Activated CD4-positive, alpha-beta T cell treated with anti-CD3 and anti-CD28 coated beads, Interleukin-2, amount 10 ng/mL, durations not matched to agents 7 days and 5 days (primary cell): Measurements from ENCODE around the gene RANBP10. TPM values are rescaled to one million over a fixed set of nuclear protein-coding genes. Genes with fewer than 3 reads are reported as not detected.

Experiments
- CTCF ChIA-PET: fragments of 350-600 bp; sonication (Branson Sonifier 250); formaldehyde crosslinking; loops from one replicate; lab custom pipeline; 2021; ENCODE audit warnings: antibody characterized with exemption; lab: Charles Lee
- POLR2A ChIA-PET: fragments of 350-600 bp; sonication (Branson Sonifier 250); formaldehyde crosslinking; loops from one replicate; lab custom pipeline; 2021; ENCODE audit warnings: antibody characterized with exemption; lab: Charles Lee
- DNase-seq: peaks from one replicate; pipeline ENCODE4 v3.0.0-alpha.2; 2020
- H3K27ac Mint-ChIP-seq: one replicate; pipeline ENCODE4 v1.8.0; 2021; ENCODE audit warnings: mild to moderate bottlenecking, moderate library complexity, mixed read lengths
- H3K27me3 Mint-ChIP-seq: one replicate; pipeline ENCODE4 v1.8.0; 2021; ENCODE audit warnings: mixed read lengths
- H3K36me3 Mint-ChIP-seq: one replicate; pipeline ENCODE4 v1.8.0; 2021; ENCODE audit warnings: low read depth, mixed read lengths
- H3K4me1 Mint-ChIP-seq: one replicate; pipeline ENCODE4 v1.8.0; 2021; ENCODE audit warnings: mixed read lengths
- H3K4me3 Mint-ChIP-seq: one replicate; pipeline ENCODE4 v1.8.0; 2021; ENCODE audit warnings: mild to moderate bottlenecking, moderate library complexity, mixed read lengths
- H3K9me3 Mint-ChIP-seq: one replicate; pipeline ENCODE4 v1.8.0; 2021; ENCODE audit warnings: mixed read lengths
- total RNA-seq, 2 experiments: library from RNA; stranded (reverse); gene quantifications; one replicate each; pipeline ENCODE4 v1.2.3, GENCODE V29; 2021

Gene RANBP10
- total RNA-seq, 2 experiments from 2014 or later = 28.2 to 30.4 TPM

GRCh38 chr16:67822511-67822910 lies 16.2 kb upstream of the RANBP10 start:
- no peaks in the 10 kb centered on the region for H3K36me3 Mint-ChIP-seq
- DNase-seq = no peak
- H3K9me3 Mint-ChIP-seq = no peaks in the 10 kb centered on the region
- POLR2A ChIA-PET = no interaction called here
- CTCF ChIA-PET = interaction anchor here (0.6 kb wide), 1 partner anchor 196 kb away, joined by 3 read pairs; no protein-coding TSS in a partner anchor
- H3K27ac Mint-ChIP-seq = no peak overlapping the region
- no peaks in the 10 kb centered on the region for H3K27me3 Mint-ChIP-seq
- no peak overlapping the region for H3K4me3 Mint-ChIP-seq
- no peaks in the 10 kb centered on the region for H3K4me1 Mint-ChIP-seq

GRCh38 chr16:67820608-67821259 lies 14.4 kb upstream of the RANBP10 start:
- H3K27ac Mint-ChIP-seq = no peak overlapping the region
- ChIA-PET CTCF (interaction anchor here (0.5 to 1.3 kb wide), 4 partner anchors 43 to 339 kb away, joined by 3 to 4 read pairs (median 3); no protein-coding TSS in a partner anchor), POLR2A (no interaction called here)
- no peaks in the 10 kb centered on the region for H3K36me3 Mint-ChIP-seq
- no peak for DNase-seq
- no peaks in the 10 kb centered on the region for H3K27me3 Mint-ChIP-seq
- no peaks in the 10 kb centered on the region for H3K9me3 Mint-ChIP-seq
- H3K4me3 Mint-ChIP-seq = no peak overlapping the region
- H3K4me1 Mint-ChIP-seq = peaks cover 7% of the 10 kb centered on the region

- H3K27ac Mint-ChIP-seq = no peak overlapping the region
- no peaks in the 10 kb centered on the region for H3K9me3 Mint-ChIP-seq
- peaks cover 7% of the 10 kb centered on the region for H3K4me1 Mint-ChIP-seq
- DNase-seq = no peak
- no peaks in the 10 kb centered on the region for H3K27me3 Mint-ChIP-seq
- H3K4me3 Mint-ChIP-seq = no peak overlapping the region
- H3K36me3 Mint-ChIP-seq = no peaks in the 10 kb centered on the region
- CTCF ChIA-PET = interaction anchor here (0.6 to 3.0 kb wide), 6 partner anchors 12 to 293 kb away, joined by 3 to 49 read pairs (median 18); no protein-coding TSS in a partner anchor
- POLR2A ChIA-PET = no interaction called here
Measured at GRCh38 chr16:67814567-67814966, 8.2 kb upstream of the RANBP10 start.

GRCh38 chr16:67811899-67812298 lies 5.5 kb upstream of the RANBP10 start:
- H3K36me3 Mint-ChIP-seq = no peaks in the 10 kb centered on the region
- H3K27ac Mint-ChIP-seq = no peak overlapping the region
- DNase-seq = no peak
- no peak overlapping the region for H3K4me3 Mint-ChIP-seq
- H3K27me3 Mint-ChIP-seq = no peaks in the 10 kb centered on the region
- peaks cover 13% of the 10 kb centered on the region for H3K4me1 Mint-ChIP-seq
- H3K9me3 Mint-ChIP-seq = no peaks in the 10 kb centered on the region
- ChIA-PET POLR2A (no interaction called here), CTCF (interaction anchor here (0.6 to 0.8 kb wide), 2 partner anchors 54 to 113 kb away, joined by 4 to 5 read pairs; no protein-coding TSS in a partner anchor)

- H3K4me1 Mint-ChIP-seq = peaks cover 35% of the 10 kb centered on the region
- no peaks in the 10 kb centered on the region for H3K9me3 Mint-ChIP-seq
- ChIA-PET POLR2A (no interaction called here), CTCF (interaction anchor here (0.5 to 2.6 kb wide), 9 partner anchors 8 to 331 kb away, joined by 3 to 36 read pairs (median 3); no protein-coding TSS in a partner anchor)
- no peaks in the 10 kb centered on the region for H3K27me3 Mint-ChIP-seq
- DNase-seq = no peak
- H3K27ac Mint-ChIP-seq = peak overlapping the region; percentile 90
- peak overlapping the region; percentile 92 for H3K4me3 Mint-ChIP-seq
- H3K36me3 Mint-ChIP-seq = peaks cover 27% of the 10 kb centered on the region
Measured at GRCh38 chr16:67807148-67807682, 855 bp upstream of the RANBP10 start.

DNA sequence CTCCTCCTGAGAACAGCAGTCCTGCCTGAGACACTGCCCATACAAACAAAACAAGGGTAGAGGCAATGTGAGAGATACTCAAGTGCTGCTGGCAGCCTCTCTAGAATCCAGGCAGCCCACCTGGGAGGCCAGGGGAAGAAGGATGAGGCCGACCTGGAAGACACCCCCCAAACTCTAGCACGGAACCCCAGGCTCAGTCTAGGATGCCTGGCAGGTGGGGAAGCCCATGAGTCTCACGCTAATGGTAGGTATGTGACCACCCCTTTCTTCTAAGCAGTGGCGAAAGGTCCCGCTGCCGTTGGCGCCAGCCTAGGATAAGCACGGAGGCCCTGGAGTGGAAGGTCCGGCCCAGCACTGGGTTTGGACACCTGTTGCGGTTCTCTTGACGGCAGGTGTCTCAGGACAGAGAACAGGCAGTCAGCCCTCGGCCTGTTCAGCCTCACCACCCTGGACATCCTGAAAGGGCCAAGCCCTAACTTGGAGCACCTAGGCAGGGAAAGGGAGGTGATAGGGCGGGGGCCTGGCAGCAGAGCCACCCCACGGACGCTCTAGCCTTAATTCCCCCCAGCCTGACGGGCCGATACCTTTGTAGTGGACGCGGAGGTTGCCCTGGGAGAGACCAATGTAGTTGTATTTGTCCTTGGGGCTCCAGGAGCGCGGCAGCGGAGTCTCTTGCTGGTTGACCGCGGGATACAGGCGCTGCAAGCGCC lies 487 bp downstream of the RANBP10 start:
- DNase-seq = no peak
- no peaks in the 10 kb centered on the region for H3K9me3 Mint-ChIP-seq
- ChIA-PET POLR2A (interaction anchor here (0.6 kb wide), 2 partner anchors 15 to 209 kb away, joined by 3 read pairs; no protein-coding TSS in a partner anchor), CTCF (interaction anchor here (0.5 to 2.6 kb wide), 11 partner anchors 8 to 178 kb away, joined by 3 to 36 read pairs (median 3); no protein-coding TSS in a partner anchor)
- H3K27ac Mint-ChIP-seq = peak overlapping the region; percentile 90
- H3K4me3 Mint-ChIP-seq = peak overlapping the region; percentile 92
- H3K27me3 Mint-ChIP-seq = no peaks in the 10 kb centered on the region
- H3K4me1 Mint-ChIP-seq = peaks cover 48% of the 10 kb centered on the region
- H3K36me3 Mint-ChIP-seq = peaks cover 40% of the 10 kb centered on the region

- POLR2A ChIA-PET = no interaction called here
- no peak for DNase-seq
- CTCF ChIA-PET = no interaction called here
- H3K9me3 Mint-ChIP-seq = no peaks in the 10 kb centered on the region
- H3K27me3 Mint-ChIP-seq = no peaks in the 10 kb centered on the region
- H3K27ac Mint-ChIP-seq = peak overlapping the region; percentile 90
- peak overlapping the region; percentile 92 for H3K4me3 Mint-ChIP-seq
- H3K36me3 Mint-ChIP-seq = peaks cover 48% of the 10 kb centered on the region
- H3K4me1 Mint-ChIP-seq = peaks cover 57% of the 10 kb centered on the region
Measured at GRCh38 chr16:67804853-67805542, 1.4 kb downstream of the RANBP10 start.

DNA sequence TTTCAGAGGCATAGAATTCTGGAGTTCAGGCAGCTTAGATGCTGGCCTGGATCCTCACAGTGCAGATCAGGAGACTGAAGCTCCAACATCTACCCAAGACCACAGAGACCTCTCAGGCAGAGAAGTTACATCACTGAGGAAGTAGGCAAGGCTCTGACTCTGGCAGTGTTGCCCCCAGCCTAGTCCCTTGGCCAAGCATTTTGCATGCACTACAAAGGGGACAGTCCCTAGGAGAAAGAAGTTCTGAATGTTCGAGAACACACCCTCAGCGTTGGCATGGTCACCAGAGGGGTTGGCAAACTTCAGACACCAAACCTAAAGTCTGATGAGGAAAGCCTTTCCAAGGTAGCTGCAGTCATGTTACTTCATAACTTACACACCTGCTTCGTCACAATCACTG lies 2.5 kb downstream of the RANBP10 start:
- ChIA-PET POLR2A (no interaction called here), CTCF (interaction anchor here (0.6 to 1.1 kb wide), 2 partner anchors 13 to 930 kb away, joined by 3 to 6 read pairs; no protein-coding TSS in a partner anchor)
- DNase-seq = no peak
- Mint-ChIP-seq H3K36me3 (peaks cover 54% of the 10 kb centered on the region), H3K27ac (peak overlapping the region; percentile 42), H3K4me3 (no peak overlapping the region), H3K4me1 (peaks cover 60% of the 10 kb centered on the region), H3K9me3 (no peaks in the 10 kb centered on the region), H3K27me3 (no peaks in the 10 kb centered on the region)

- peak; percentile 64 for DNase-seq
Measured at GRCh38 chr16:67801883-67802282, 4.5 kb downstream of the RANBP10 start.

DNA sequence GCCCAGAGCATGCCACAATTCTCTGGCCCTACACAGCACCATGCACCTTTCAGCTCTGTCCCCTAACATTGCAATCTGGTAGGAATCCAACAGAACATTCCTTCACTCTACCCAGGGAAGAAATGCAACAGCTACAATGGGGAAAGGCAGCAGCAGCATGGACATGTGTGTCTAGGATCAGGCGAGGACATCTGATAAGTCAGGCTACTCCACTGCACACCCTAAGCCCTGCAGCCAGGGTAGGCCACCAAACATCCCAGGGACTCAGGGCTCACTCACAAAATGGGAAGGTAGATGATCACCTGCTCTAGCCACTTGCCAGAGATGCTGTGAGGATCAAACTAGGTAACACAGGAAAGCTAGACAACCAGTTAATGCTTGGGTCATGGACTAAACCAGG lies 5.1 kb downstream of the RANBP10 start:
- no peaks in the 10 kb centered on the region for H3K27me3 Mint-ChIP-seq
- DNase-seq = no peak
- H3K4me1 Mint-ChIP-seq = peaks cover 60% of the 10 kb centered on the region
- ChIA-PET CTCF (interaction anchor here (0.7 to 3.6 kb wide), 5 partner anchors 15 to 280 kb away, joined by 3 to 26 read pairs (median 6); no protein-coding TSS in a partner anchor), POLR2A (interaction anchor here (0.6 kb wide), 1 partner anchor 43 kb away, joined by 3 read pairs; no protein-coding TSS in a partner anchor)
- H3K9me3 Mint-ChIP-seq = no peaks in the 10 kb centered on the region
- H3K4me3 Mint-ChIP-seq = no peak overlapping the region
- peaks cover 67% of the 10 kb centered on the region for H3K36me3 Mint-ChIP-seq
- H3K27ac Mint-ChIP-seq = peak overlapping the region; percentile 87

More at GRCh38 chr16:67801883-67802282, 4.5 kb downstream of the RANBP10 start:
- H3K36me3 Mint-ChIP-seq = peaks cover 62% of the 10 kb centered on the region
- CTCF ChIA-PET = interaction anchor here (0.7 to 3.6 kb wide), 4 partner anchors 15 to 281 kb away, joined by 3 to 26 read pairs (median 8); no protein-coding TSS in a partner anchor
- peak overlapping the region; percentile 48 for H3K4me3 Mint-ChIP-seq
- no peaks in the 10 kb centered on the region for H3K27me3 Mint-ChIP-seq
- H3K9me3 Mint-ChIP-seq = no peaks in the 10 kb centered on the region
- POLR2A ChIA-PET = interaction anchor here (0.6 kb wide), 1 partner anchor 43 kb away, joined by 3 read pairs; no protein-coding TSS in a partner anchor
- peaks cover 58% of the 10 kb centered on the region for H3K4me1 Mint-ChIP-seq
- peak overlapping the region; percentile 87 for H3K27ac Mint-ChIP-seq

- ChIA-PET CTCF (interaction anchor here (0.6 to 3.6 kb wide), 5 partner anchors 9 to 280 kb away, joined by 3 to 26 read pairs (median 6); no protein-coding TSS in a partner anchor), POLR2A (no interaction called here)
- peaks cover 59% of the 10 kb centered on the region for H3K4me1 Mint-ChIP-seq
- H3K4me3 Mint-ChIP-seq = no peak overlapping the region
- no peaks in the 10 kb centered on the region for H3K27me3 Mint-ChIP-seq
- no peaks in the 10 kb centered on the region for H3K9me3 Mint-ChIP-seq
- DNase-seq = no peak
- peaks cover 66% of the 10 kb centered on the region for H3K36me3 Mint-ChIP-seq
- H3K27ac Mint-ChIP-seq = peak overlapping the region; percentile 87
Measured at GRCh38 chr16:67800338-67800926, 5.9 kb downstream of the RANBP10 start.
